Loucy (cell line): ENCODE results near the gene FGF14.

Experiments
- CTCF ChIP-seq: fragments of 200-600 bp; sonication (generic); conservative IDR thresholded peaks from 2 replicates; pipeline ENCODE4 v1.5.1; 2014; ENCODE audit warnings: mild to moderate bottlenecking, antibody characterized with exemption, low read length
- EZH2phosphoT487 ChIP-seq: fragments of 200-600 bp; IDR thresholded peaks from 2 replicates; pipeline ENCODE4 v1.6.1; 2018; ENCODE audit warnings: antibody characterized with exemption, mild to moderate bottlenecking, moderate library complexity, borderline replicate concordance

GRCh38 chr13:102033386-102033785 lies 368.5 kb downstream of the FGF14 start:
- TF ChIP-seq CTCF (no peak), EZH2phosphoT487 (no peak)
